ENCODE data around the gene SNORC.

The SNORC gene

DNA sequence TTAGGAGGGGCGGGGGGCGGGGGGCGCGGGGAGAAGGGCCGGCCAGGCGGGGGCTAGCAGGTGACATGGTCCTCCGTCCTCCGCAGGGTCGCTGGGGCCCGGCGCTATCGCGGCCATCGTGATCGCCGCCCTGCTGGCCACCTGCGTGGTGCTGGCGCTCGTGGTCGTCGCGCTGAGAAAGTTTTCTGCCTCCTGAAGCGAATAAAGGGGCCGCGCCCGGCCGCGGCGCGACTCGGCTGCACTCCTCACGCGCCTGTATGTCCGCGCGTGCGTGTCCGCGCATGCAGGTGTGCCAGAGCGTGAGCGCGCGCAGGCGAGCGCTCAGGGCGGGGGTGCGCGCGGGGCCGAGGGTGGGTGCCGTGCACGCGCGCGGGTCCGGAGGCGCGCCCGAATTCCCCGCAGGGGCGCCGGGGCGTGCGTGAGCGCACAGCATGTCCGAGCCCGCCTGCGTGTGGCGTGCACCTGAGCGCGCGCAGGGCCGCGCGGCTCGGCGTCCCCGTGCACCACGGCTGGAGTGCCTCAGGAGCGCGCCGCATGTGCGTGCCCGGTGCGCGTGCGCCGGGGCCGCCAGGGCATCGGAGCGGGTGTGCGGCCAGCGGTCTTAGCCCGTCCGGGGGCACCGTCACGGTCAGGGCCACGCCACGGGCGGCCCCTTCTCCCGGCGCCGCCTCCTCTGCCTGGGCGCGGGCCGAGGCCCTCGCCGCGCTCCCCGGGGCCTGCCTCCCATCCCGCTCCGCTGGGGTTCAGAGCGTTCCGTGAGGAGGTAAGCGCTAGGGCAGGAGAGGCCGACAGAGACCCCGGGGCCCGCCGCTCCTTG lies 6.3 kb downstream of the SNORC start:
- Histone ChIP-seq H3K4me3 (ENCODE audit: insufficient read depth, low read length, poor library complexity, severe bottlenecking) (peak overlapping the region; percentile 46), H3K9ac (ENCODE audit: low read length) (peak overlapping the region; percentile 8; the same call in 1 of the 2 replicates), H3K27me3 (ENCODE audit: low read length) (no peaks in the 10 kb centered on the region), H3K9me3 (ENCODE audit: insufficient read depth, low read length) (no peaks in the 10 kb centered on the region), H3K36me3 (ENCODE audit: low read length) (no peaks in the 10 kb centered on the region), H3F3A (ENCODE audit: insufficient read depth) (no peaks in the 10 kb centered on the region), H4K20me1 (ENCODE audit: low read depth, low read length) (no peaks in the 10 kb centered on the region), H3K27ac (ENCODE audit: low read depth, low read length) (no peak overlapping the region), H3K9me2 (replicated peaks; ENCODE audit: insufficient read depth, low read length) (no peaks in the 10 kb centered on the region), H2AFZ (ENCODE audit: low read depth, low read length, severe bottlenecking) (peak overlapping the region; percentile 19), H3K79me2 (ENCODE audit: insufficient read depth, low read length) (no peaks in the 10 kb centered on the region), H3K4me2 (ENCODE audit: low read depth, low read length, poor library complexity, severe bottlenecking) (peak overlapping the region; percentile 43)
- TF ChIP-seq, protein P1, sequence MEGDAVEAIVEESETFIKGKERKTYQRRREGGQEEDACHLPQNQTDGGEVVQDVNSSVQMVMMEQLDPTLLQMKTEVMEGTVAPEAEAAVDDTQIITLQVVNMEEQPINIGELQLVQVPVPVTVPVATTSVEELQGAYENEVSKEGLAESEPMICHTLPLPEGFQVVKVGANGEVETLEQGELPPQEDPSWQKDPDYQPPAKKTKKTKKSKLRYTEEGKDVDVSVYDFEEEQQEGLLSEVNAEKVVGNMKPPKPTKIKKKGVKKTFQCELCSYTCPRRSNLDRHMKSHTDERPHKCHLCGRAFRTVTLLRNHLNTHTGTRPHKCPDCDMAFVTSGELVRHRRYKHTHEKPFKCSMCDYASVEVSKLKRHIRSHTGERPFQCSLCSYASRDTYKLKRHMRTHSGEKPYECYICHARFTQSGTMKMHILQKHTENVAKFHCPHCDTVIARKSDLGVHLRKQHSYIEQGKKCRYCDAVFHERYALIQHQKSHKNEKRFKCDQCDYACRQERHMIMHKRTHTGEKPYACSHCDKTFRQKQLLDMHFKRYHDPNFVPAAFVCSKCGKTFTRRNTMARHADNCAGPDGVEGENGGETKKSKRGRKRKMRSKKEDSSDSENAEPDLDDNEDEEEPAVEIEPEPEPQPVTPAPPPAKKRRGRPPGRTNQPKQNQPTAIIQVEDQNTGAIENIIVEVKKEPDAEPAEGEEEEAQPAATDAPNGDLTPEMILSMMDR (IDR thresholded peaks at IDR 0.05; ENCODE audit: insufficient read depth, low read length, poor library complexity, severe bottlenecking): no peak
- TF ChIP-seq EZH2phosphoT487 (conservative IDR thresholded peaks at IDR 0.05; ENCODE audit: low read length): no peak

DNA sequence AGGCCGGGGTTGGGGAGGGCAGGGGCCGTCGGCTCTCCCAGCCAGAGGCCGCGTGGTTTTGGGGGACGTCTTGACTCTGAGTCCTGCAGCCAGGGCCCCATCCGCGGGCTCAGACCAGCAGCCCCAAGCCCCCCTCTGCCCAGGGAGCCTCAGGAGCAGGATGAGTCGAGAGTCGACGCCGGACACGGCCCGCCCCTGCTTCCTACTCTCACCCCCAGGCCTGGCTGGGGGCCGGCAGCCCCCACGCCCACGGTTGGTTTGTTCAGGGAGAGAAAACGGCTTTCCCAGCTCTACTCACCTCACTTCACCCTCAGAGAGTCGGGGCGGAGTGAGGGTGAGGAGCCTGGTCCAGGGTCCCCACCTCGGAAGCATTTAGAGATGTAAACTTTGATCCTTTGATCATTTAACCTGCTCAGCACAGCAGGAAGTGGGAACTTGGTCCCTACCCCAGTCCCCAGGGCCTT lies 6.9 kb downstream of the SNORC start:
- H3K36me3 ChIP-seq (ENCODE audit: low read length): no peaks in the 10 kb centered on the region

DNA sequence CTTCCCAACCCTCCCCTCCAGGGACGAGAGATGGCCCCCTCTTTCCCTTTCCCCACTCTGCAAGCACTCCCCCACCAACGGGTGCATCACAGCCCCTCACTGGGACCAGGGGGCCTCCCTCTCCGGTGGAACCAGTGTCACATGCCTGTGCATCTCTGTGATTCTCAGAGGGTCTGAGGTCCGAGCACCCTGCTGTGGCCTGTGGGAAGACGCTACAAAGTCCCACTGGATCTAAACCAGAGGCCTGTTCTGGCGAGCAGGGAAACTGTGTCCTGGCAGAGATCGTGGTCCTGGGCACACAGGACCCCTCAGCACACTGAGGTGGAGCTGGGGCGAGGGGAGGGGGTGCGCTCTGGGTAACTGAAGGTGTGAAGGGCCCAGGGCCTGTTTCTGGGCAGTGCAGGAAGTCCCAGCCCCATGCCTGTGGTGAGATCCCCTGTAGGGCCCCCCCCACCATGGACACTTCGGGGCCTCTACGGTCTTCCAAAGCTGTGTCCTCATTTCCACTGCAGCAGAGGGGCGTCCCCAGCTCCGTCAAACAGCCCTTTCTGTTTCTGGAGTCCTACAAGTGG lies 8.0 kb downstream of the SNORC start:
- Histone ChIP-seq H3K27me3 (ENCODE audit: low read length) (no peaks in the 10 kb centered on the region), H3K9me3 (ENCODE audit: insufficient read depth, low read length) (no peaks in the 10 kb centered on the region)
- TF ChIP-seq, protein P1 (IDR thresholded peaks at IDR 0.05; ENCODE audit: insufficient read depth, low read length, poor library complexity, severe bottlenecking): no peak
- TF ChIP-seq EZH2phosphoT487 (conservative IDR thresholded peaks at IDR 0.05; ENCODE audit: low read length): no peak

More for the DNA sequence above, 6.9 kb downstream of the SNORC start:
- Histone ChIP-seq H3K9me2 (replicated peaks; ENCODE audit: insufficient read depth, low read length) (no peaks in the 10 kb centered on the region), H3F3A (ENCODE audit: insufficient read depth) (no peaks in the 10 kb centered on the region), H3K4me2 (ENCODE audit: low read depth, low read length, poor library complexity, severe bottlenecking) (no peak overlapping the region), H3K79me2 (ENCODE audit: insufficient read depth, low read length) (no peaks in the 10 kb centered on the region), H3K4me3 (ENCODE audit: insufficient read depth, low read length, poor library complexity, severe bottlenecking) (no peak overlapping the region), H3K27me3 (ENCODE audit: low read length) (no peaks in the 10 kb centered on the region), H4K20me1 (ENCODE audit: low read depth, low read length) (no peaks in the 10 kb centered on the region), H3K9ac (ENCODE audit: low read length) (0 out of 2 replicates have a peak overlapping the region, but pooled peaks have one; percentile 8), H3K9me3 (ENCODE audit: insufficient read depth, low read length) (no peaks in the 10 kb centered on the region), H2AFZ (ENCODE audit: low read depth, low read length, severe bottlenecking) (no peak overlapping the region), H3K27ac (ENCODE audit: low read depth, low read length) (no peak overlapping the region)
- TF ChIP-seq EZH2phosphoT487 (conservative IDR thresholded peaks at IDR 0.05; ENCODE audit: low read length): no peak
- TF ChIP-seq, protein P1 (IDR thresholded peaks at IDR 0.05; ENCODE audit: insufficient read depth, low read length, poor library complexity, severe bottlenecking): no peak

More for the DNA sequence above, 8.0 kb downstream of the SNORC start:
- Histone ChIP-seq H3K9ac (ENCODE audit: low read length) (no peak overlapping the region), H3K36me3 (ENCODE audit: low read length) (no peaks in the 10 kb centered on the region), H3K79me2 (ENCODE audit: insufficient read depth, low read length) (no peaks in the 10 kb centered on the region), H3K9me2 (replicated peaks; ENCODE audit: insufficient read depth, low read length) (no peaks in the 10 kb centered on the region), H4K20me1 (ENCODE audit: low read depth, low read length) (no peaks in the 10 kb centered on the region), H2AFZ (ENCODE audit: low read depth, low read length, severe bottlenecking) (no peak overlapping the region), H3K4me2 (ENCODE audit: low read depth, low read length, poor library complexity, severe bottlenecking) (no peak overlapping the region), H3K27ac (ENCODE audit: low read depth, low read length) (no peak overlapping the region), H3K4me3 (ENCODE audit: insufficient read depth, low read length, poor library complexity, severe bottlenecking) (no peak overlapping the region), H3F3A (ENCODE audit: insufficient read depth) (no peaks in the 10 kb centered on the region)

Data from SU-DHL-6 (cell line).